B cell (primary cell): ENCODE measurements around the gene CAPG.

ENCODE experiments used
- EZH2 ChIP-seq: IDR thresholded peaks from 2 replicates; pipeline ENCODE4 v1.6.1; 2012; ENCODE audit warnings: borderline replicate concordance, low read depth, mild to moderate bottlenecking, moderate library complexity, low read length; ENCODE audit not compliant: insufficient read depth, poor library complexity, severe bottlenecking
- TF ChIP-seq, protein P1 (sequence below): fragments of 200-600 bp; IDR thresholded peaks from one replicate; pipeline ENCODE4 v1.8.0; 2022; ENCODE audit warnings: antibody characterized with exemption, mild to moderate bottlenecking

GRCh38 chr2:85394976-85395375 is 15.2 kb downstream of the CAPG start:
- TF ChIP-seq, protein P1, sequence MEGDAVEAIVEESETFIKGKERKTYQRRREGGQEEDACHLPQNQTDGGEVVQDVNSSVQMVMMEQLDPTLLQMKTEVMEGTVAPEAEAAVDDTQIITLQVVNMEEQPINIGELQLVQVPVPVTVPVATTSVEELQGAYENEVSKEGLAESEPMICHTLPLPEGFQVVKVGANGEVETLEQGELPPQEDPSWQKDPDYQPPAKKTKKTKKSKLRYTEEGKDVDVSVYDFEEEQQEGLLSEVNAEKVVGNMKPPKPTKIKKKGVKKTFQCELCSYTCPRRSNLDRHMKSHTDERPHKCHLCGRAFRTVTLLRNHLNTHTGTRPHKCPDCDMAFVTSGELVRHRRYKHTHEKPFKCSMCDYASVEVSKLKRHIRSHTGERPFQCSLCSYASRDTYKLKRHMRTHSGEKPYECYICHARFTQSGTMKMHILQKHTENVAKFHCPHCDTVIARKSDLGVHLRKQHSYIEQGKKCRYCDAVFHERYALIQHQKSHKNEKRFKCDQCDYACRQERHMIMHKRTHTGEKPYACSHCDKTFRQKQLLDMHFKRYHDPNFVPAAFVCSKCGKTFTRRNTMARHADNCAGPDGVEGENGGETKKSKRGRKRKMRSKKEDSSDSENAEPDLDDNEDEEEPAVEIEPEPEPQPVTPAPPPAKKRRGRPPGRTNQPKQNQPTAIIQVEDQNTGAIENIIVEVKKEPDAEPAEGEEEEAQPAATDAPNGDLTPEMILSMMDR, result no peak
- no peak for TF ChIP-seq EZH2
